DND-41 (cell line): ENCODE data around the gene ANAPC13.

Experiments used
- ATAC-seq: fragments of 200-7000 bp; cut with Tn5 transposase; 3 replicates; pipeline ENCODE4 v1.9.1; 2021; ENCODE audit warnings: low read depth; ENCODE audit not compliant: insufficient read depth
- DNase-seq: peaks from one replicate; pipeline ENCODE4 v3.0.0-alpha.2; 2020
- H2AFZ ChIP-seq: 2 replicates; pipeline ENCODE4 v1.6.0; 2012; ENCODE audit warnings: low read depth, low read length
- H3K27ac ChIP-seq: 2 replicates; pipeline ENCODE4 v1.5.1; 2012; ENCODE audit warnings: low read length, inconsistent platforms
- H3K27me3 ChIP-seq: fragments of 200-600 bp; sonication (generic); 2 replicates; pipeline ENCODE4 v1.6.0; 2012; ENCODE audit warnings: low read length, mild to moderate bottlenecking, inconsistent platforms; ENCODE audit not compliant: insufficient read depth, poor library complexity
- H3K36me3 ChIP-seq: 2 replicates; pipeline ENCODE4 v1.5.1; 2012; ENCODE audit warnings: low read length, inconsistent platforms; ENCODE audit not compliant: insufficient read depth
- H3K4me1 ChIP-seq: 2 replicates; pipeline ENCODE4 v1.5.1; 2012; ENCODE audit warnings: mild to moderate bottlenecking, low read length; ENCODE audit not compliant: insufficient read depth
- H3K4me2 ChIP-seq: 2 replicates; pipeline ENCODE4 v1.6.0; 2012; ENCODE audit warnings: mild to moderate bottlenecking, moderate library complexity, low read length, inconsistent platforms; ENCODE audit not compliant: insufficient read depth
- H3K4me3 ChIP-seq, 2 experiments: fragments of 200-600 bp in 1 of 2; shearing (Covaris generic) in 1 of 2; 2 replicates each; pipeline ENCODE4 v1.5.1; 2012 to 2016; ENCODE audit warnings: inconsistent platforms in 2 of 2, low read length in 2 of 2, mild to moderate bottlenecking in 2 of 2, low read depth in 1 of 2, moderate library complexity in 1 of 2
- H3K79me2 ChIP-seq: 2 replicates; pipeline ENCODE4 v1.6.0; 2012; ENCODE audit warnings: low read length, inconsistent platforms; ENCODE audit not compliant: insufficient read depth
- H3K9ac ChIP-seq: 2 replicates; pipeline ENCODE4 v1.6.0; 2012; ENCODE audit warnings: low read depth, mild to moderate bottlenecking, inconsistent platforms, low read length, moderate library complexity
- H3K9me3 ChIP-seq: 2 replicates; pipeline ENCODE4 v1.5.1; 2012; ENCODE audit warnings: low read length, moderate library complexity, mild to moderate bottlenecking, inconsistent platforms; ENCODE audit not compliant: insufficient read depth, severe bottlenecking
- H4K20me1 ChIP-seq: 2 replicates; pipeline ENCODE4 v1.6.0; 2012; ENCODE audit warnings: low read length; ENCODE audit not compliant: insufficient read depth
- EZH2 ChIP-seq: IDR thresholded peaks from 3 replicates; pipeline ENCODE4 v1.6.1; 2012; ENCODE audit warnings: borderline replicate concordance, low read depth, mild to moderate bottlenecking, moderate library complexity, low read length, inconsistent platforms; ENCODE audit not compliant: severe bottlenecking
- TF ChIP-seq, protein P1 (sequence below): IDR thresholded peaks from 2 replicates; pipeline ENCODE4 v1.5.1; 2012; ENCODE audit warnings: borderline replicate concordance, low read length, moderate library complexity, mild to moderate bottlenecking; ENCODE audit not compliant: poor library complexity, severe bottlenecking; ENCODE audit errors: extremely low read depth

The ANAPC13 gene

GRCh38 chr3:134468519-134468918 lies 17.3 kb downstream of the ANAPC13 start:
- Histone ChIP-seq H3K27me3 (no peaks in the 10 kb centered on the region), H3K9me3 (no peaks in the 10 kb centered on the region), H3K79me2 (no peaks in the 10 kb centered on the region), H3K4me2 (no peak overlapping the region), H2AFZ (no peak overlapping the region), H4K20me1 (no peaks in the 10 kb centered on the region), H3K27ac (no peak overlapping the region), H3K9ac (no peak overlapping the region), H3K36me3 (no peaks in the 10 kb centered on the region), H3K4me3 (no peak overlapping the region), H3K4me1 (no peaks in the 10 kb centered on the region)
- TF ChIP-seq, protein P1, sequence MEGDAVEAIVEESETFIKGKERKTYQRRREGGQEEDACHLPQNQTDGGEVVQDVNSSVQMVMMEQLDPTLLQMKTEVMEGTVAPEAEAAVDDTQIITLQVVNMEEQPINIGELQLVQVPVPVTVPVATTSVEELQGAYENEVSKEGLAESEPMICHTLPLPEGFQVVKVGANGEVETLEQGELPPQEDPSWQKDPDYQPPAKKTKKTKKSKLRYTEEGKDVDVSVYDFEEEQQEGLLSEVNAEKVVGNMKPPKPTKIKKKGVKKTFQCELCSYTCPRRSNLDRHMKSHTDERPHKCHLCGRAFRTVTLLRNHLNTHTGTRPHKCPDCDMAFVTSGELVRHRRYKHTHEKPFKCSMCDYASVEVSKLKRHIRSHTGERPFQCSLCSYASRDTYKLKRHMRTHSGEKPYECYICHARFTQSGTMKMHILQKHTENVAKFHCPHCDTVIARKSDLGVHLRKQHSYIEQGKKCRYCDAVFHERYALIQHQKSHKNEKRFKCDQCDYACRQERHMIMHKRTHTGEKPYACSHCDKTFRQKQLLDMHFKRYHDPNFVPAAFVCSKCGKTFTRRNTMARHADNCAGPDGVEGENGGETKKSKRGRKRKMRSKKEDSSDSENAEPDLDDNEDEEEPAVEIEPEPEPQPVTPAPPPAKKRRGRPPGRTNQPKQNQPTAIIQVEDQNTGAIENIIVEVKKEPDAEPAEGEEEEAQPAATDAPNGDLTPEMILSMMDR: no peak
- TF ChIP-seq EZH2: no peak
- no peak for DNase-seq
- no peak for ATAC-seq

DNA sequence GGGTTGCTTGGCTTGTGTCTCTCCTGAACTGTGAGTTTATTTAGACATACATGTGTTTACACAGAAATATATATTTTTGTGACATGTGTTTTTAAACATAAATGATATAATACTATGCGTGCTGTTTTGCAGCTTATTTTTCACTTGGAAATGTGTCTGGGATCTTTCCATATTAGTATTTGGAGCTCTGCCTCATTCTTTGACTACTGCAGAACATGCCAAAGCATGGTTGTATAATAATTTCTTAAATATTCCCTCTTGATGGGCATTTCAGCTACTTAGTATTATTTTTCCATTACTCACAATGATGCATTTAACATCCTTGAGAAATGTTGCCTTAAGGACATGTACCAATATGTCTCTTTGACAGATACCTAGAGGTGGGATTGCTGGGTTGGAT lies 19.5 kb downstream of the ANAPC13 start:
- TF ChIP-seq, protein P1: no peak
- TF ChIP-seq EZH2: no peak
- H4K20me1 ChIP-seq: no peaks in the 10 kb centered on the region
- H3K27ac ChIP-seq: no peak overlapping the region
- H2AFZ ChIP-seq: no peak overlapping the region
- H3K4me3 ChIP-seq: no peak overlapping the region
- H3K79me2 ChIP-seq: no peaks in the 10 kb centered on the region
- H3K27me3 ChIP-seq: no peaks in the 10 kb centered on the region
- ATAC-seq (no peak), DNase-seq (no peak)
- H3K9me3 ChIP-seq: no peaks in the 10 kb centered on the region
- H3K4me2 ChIP-seq: no peak overlapping the region
- no peak overlapping the region for H3K9ac ChIP-seq
- H3K36me3 ChIP-seq: no peaks in the 10 kb centered on the region
- H3K4me1 ChIP-seq: no peaks in the 10 kb centered on the region

- Histone ChIP-seq H3K79me2 (no peaks in the 10 kb centered on the region), H2AFZ (no peak overlapping the region), H3K36me3 (no peaks in the 10 kb centered on the region), H3K4me3 (no peak overlapping the region), H3K4me2 (no peak overlapping the region), H3K9ac (no peak overlapping the region), H3K4me1 (no peaks in the 10 kb centered on the region), H4K20me1 (no peaks in the 10 kb centered on the region), H3K27me3 (no peaks in the 10 kb centered on the region), H3K9me3 (no peaks in the 10 kb centered on the region), H3K27ac (no peak overlapping the region)
- DNase-seq: no peak
- no peak for TF ChIP-seq EZH2
- TF ChIP-seq, protein P1: no peak
- ATAC-seq: no peak
Measured at GRCh38 chr3:134464689-134465365, 21.0 kb downstream of the ANAPC13 start.
